22Rv1 (cell line): ENCODE measurements around the gene LRMDA.

Experiments
- H3K27ac ChIP-seq: fragments of 450-650 bp; 2 replicates; pipeline ENCODE4 v1.5.1; 2017
- CTCF ChIP-seq: fragments of 450-650 bp; IDR thresholded peaks from 2 replicates; pipeline ENCODE4 v1.5.1; 2017; ENCODE audit warnings: mild to moderate bottlenecking
- ZFX ChIP-seq: fragments of 450-650 bp; IDR thresholded peaks from 2 replicates; pipeline ENCODE4 v1.6.1; 2017; ENCODE audit warnings: antibody characterized with exemption, borderline replicate concordance

LRMDA gene

GRCh38 chr10:75586814-75587213 is 155.4 kb downstream of the LRMDA start:
- no peak overlapping the region for H3K27ac ChIP-seq
- TF ChIP-seq ZFX (no peak), CTCF (no peak)

- no peak for TF ChIP-seq ZFX
- H3K27ac ChIP-seq, result no peak overlapping the region
These were observed 156.6 kb downstream of the LRMDA start for GRCh38 chr10:75588031-75588430.

GRCh38 chr10:75589895-75590654 is 158.7 kb downstream of the LRMDA start:
- no peak overlapping the region for H3K27ac ChIP-seq
- TF ChIP-seq ZFX, result no peak
- no peak for TF ChIP-seq CTCF

- H3K27ac ChIP-seq, result no peak overlapping the region
- TF ChIP-seq ZFX (no peak), CTCF (no peak)
These were observed 160.8 kb downstream of the LRMDA start for GRCh38 chr10:75592151-75592787.

- TF ChIP-seq ZFX (no peak), CTCF (no peak)
- H3K27ac ChIP-seq, result no peak overlapping the region
These were observed 161.6 kb downstream of the LRMDA start for GRCh38 chr10:75592791-75593643.

GRCh38 chr10:75593692-75594556 is 162.5 kb downstream of the LRMDA start:
- H3K27ac ChIP-seq, result no peak overlapping the region
- TF ChIP-seq CTCF, result peak; percentile 50
- TF ChIP-seq ZFX, result no peak

GRCh38 chr10:75596930-75597620 is 165.7 kb downstream of the LRMDA start:
- TF ChIP-seq ZFX, result no peak
- no peak for TF ChIP-seq CTCF

More at GRCh38 chr10:75596930-75597620, 165.7 kb downstream of the LRMDA start:
- H3K27ac ChIP-seq, result no peak overlapping the region
